ENCODE measurements around the gene SZRD1. TPM values are rescaled to one million over a fixed set of nuclear protein-coding genes. Genes with fewer than 3 reads are reported as not detected.

Gene SZRD1
- total RNA-seq, 1 donor from 2014 or later, result 198 TPM

DNA sequence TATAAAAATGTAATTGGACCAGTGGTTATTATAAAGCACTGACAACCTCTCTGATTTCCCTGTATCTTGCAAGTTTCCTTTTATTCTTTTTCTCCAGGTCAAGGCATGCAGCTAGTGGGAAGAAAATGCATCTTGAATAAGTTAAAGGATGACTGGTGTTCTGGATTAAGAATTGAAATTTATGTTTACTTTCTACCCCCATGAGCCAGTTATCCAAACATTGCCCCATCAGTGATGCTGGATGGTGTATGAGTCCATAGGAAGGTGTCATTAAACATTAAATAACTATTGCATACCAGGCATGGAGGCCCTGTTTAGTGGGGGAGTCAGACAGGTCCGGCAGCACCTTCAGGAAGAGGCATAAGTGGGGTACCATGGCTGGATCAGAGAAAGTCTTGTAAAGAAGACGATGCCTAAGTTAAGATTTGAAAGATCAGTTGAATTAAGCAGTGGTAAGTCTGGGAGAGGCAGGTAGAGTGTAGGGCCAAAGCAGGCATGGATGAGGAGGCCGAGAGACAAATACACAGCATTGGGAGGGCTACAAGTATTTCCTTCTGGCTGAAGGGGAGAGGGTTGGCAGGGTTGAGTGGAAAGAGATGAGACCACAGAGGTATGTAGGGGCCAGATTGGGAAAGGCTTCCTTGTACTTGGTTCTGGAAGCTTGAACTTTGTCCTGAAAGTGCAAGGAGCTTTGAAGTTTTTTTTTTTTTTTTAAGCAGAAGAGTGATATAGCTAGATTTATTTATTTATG lies 5.7 kb downstream of the SZRD1 start:
- Mint-ChIP-seq H3K9me3 (no peaks in the 10 kb centered on the region), H3K4me1 (ENCODE audit: low read depth) (peaks cover 56% of the 10 kb centered on the region), H3K27me3 (ENCODE audit: low read depth) (no peaks in the 10 kb centered on the region), H3K36me3 (ENCODE audit: low read depth) (peaks cover 56% of the 10 kb centered on the region), H3K27ac (peak overlapping the region; percentile 72), H3K4me3 (ENCODE audit: low read depth) (peak overlapping the region; percentile 37)
- no peak for DNase-seq (ENCODE audit: low spot score)
- intact Hi-C loops (cut with micrococcal nuclease), result loop anchor here (10.0 kb wide), 1 partner anchor 688 kb away; the partner anchor contains the start of gene PLEKHM2

DNA sequence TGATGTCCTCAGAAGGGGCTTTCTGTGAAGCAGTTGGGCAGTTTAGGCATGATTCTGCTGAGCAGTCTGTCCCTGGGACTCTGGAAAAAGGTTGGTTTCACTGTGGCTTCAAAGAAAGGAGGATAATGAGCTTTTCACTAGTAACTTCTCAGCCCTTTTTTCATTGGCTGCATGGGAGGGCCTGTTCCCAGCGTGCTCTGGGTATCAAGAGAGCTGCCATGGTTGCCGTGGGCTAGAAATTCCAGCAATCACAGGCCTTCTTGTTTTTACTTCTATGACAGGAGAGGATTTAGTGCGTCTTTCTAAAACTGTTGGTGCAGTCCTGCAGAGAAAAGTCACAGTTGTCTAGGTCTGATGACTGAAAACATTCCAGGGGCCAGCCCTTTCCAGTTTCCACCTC lies 7.2 kb downstream of the SZRD1 start:
- Mint-ChIP-seq H3K36me3 (ENCODE audit: low read depth) (peaks cover 43% of the 10 kb centered on the region), H3K27ac (peak overlapping the region; percentile 69), H3K4me3 (ENCODE audit: low read depth) (no peak overlapping the region)

DNA sequence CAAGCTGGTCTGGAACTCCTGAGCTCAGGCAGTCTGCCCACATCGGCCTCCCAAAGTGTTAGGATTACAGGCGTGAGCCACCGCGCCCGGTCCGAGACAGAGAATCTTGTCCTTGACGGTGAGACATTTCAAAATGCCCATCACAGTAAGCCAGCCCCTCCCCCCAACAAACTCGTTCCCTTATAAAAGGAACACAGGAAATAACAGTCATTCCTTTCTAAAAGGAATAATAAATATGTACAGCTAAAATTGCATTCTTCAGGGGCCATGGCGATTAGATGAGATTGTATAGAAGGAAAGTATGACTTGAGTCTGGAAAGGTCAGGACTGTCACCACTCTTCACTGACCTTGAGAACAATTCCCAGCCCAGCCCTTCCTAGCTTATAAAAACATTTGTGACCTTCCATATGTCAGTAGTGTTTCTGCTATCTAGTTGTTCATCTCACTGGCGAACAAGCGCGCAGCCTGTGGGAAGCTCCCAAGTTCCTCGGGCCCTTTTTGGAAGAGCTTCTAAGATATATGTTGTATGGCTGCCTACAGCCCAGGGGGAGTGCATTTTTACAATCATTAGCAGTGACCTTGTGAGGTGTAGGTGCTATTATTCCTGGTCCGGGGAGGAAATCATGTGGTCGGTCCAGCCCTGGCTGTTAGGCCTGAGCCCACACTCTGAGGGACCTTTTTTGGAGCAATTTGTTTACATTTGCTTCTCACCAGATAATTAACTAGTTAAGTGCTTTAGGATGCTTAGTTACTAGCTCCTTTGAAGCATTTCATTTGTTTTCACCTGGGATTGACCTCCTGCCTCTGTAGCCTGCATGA lies 8.7 kb downstream of the SZRD1 start:
- Mint-ChIP-seq H3K36me3 (ENCODE audit: low read depth) (peaks cover 41% of the 10 kb centered on the region), H3K4me3 (ENCODE audit: low read depth) (no peak overlapping the region), H3K27me3 (ENCODE audit: low read depth) (no peaks in the 10 kb centered on the region), H3K27ac (peak overlapping the region; percentile 63), H3K9me3 (no peaks in the 10 kb centered on the region), H3K4me1 (ENCODE audit: low read depth) (peaks cover 41% of the 10 kb centered on the region)
- intact Hi-C loops (cut with micrococcal nuclease), result loop anchor here (10.0 kb wide), 1 partner anchor 691 kb away; the partner anchor contains the start of gene PLEKHM2
- DNase-seq (ENCODE audit: low spot score), result no peak

More for the DNA sequence above, 7.2 kb downstream of the SZRD1 start:
- Mint-ChIP-seq H3K9me3 (no peaks in the 10 kb centered on the region), H3K27me3 (ENCODE audit: low read depth) (no peaks in the 10 kb centered on the region), H3K4me1 (ENCODE audit: low read depth) (peaks cover 47% of the 10 kb centered on the region)
- intact Hi-C loops (cut with micrococcal nuclease), result loop anchor here (10.0 kb wide), 1 partner anchor 689 kb away; the partner anchor contains the start of gene PLEKHM2
- no peak for DNase-seq (ENCODE audit: low spot score)

DNA sequence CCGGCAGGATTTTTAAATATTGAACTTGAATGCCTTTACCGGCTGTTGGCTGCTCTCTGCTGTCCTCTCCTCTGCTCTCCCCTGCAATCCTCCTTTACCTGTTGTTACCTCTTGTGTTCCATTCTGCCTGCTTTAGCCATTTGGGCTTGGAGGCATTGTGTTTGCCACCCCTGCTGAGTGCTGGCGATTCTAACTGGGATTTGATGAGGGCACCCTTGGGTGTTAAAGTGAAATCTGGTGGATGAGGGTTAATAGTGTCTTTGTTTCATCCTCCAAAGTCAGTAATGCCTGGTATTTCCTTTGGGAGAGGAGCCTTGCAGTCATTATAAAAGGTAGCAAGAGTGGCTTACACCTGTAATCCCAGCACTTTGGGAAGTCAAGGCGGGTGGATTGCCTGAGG lies 9.9 kb downstream of the SZRD1 start:
- Mint-ChIP-seq H3K27ac (no peak overlapping the region), H3K9me3 (no peaks in the 10 kb centered on the region), H3K36me3 (ENCODE audit: low read depth) (peaks cover 39% of the 10 kb centered on the region), H3K27me3 (ENCODE audit: low read depth) (no peaks in the 10 kb centered on the region), H3K4me1 (ENCODE audit: low read depth) (peaks cover 33% of the 10 kb centered on the region), H3K4me3 (ENCODE audit: low read depth) (no peak overlapping the region)
- DNase-seq (ENCODE audit: low spot score), result no peak
- intact Hi-C loops (cut with micrococcal nuclease), result loop anchor here (10.0 kb wide), 1 partner anchor 692 kb away; the partner anchor contains the start of gene PLEKHM2

DNA sequence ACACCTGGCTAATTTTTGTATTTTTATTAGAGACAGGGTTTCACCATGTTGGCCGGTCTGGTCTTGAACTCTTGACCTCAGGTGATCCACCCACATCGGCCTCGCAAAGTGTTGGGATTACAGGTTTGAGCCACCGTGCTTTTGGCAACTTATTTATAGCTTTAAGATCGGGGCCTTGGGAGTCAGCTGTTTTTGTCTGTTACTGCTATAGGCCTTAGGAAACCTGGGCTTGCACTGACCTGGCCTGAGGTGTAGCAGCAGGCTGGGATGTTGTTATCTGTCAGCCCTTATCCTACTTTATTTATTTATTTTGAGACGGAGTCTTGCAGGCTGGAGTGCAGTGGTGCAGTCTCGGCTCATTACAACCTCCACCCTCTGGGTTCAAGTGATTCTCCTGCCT lies 11.4 kb downstream of the SZRD1 start:
- no peak for DNase-seq (ENCODE audit: low spot score)
- Mint-ChIP-seq H3K9me3 (no peaks in the 10 kb centered on the region), H3K27ac (no peak overlapping the region), H3K27me3 (ENCODE audit: low read depth) (no peaks in the 10 kb centered on the region), H3K4me3 (ENCODE audit: low read depth) (no peak overlapping the region), H3K4me1 (ENCODE audit: low read depth) (peaks cover 22% of the 10 kb centered on the region), H3K36me3 (ENCODE audit: low read depth) (peaks cover 36% of the 10 kb centered on the region)
- intact Hi-C loops (cut with micrococcal nuclease), result loop anchor here (10.0 kb wide), 1 partner anchor 694 kb away; the partner anchor contains the start of gene PLEKHM2

DNA sequence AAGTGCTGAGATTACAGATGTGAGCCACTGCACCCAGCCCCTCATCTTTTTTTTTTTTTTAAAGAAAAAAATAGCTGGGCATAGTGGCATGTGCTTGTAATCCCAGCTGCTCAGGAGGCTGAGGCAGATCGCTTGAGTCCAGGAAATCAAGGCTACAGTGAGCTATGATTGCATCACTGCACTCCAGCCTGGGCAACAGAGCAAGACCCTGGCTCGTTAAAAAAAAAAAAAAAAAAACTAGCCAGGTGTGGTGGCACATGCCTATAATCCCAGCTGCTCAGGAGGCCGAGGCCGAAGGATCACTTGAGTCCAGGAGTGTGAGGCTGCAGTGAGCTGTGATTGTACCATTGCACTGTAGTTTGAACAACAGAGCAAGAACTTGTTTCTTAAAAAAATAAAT lies 13.8 kb downstream of the SZRD1 start:
- peaks cover 35% of the 10 kb centered on the region for H3K36me3 Mint-ChIP-seq (ENCODE audit: low read depth)
- intact Hi-C loops (cut with micrococcal nuclease), result no loop called here
- H3K9me3 Mint-ChIP-seq, result no peaks in the 10 kb centered on the region
- H3K27ac Mint-ChIP-seq, result no peak overlapping the region
- peaks cover 27% of the 10 kb centered on the region for H3K4me1 Mint-ChIP-seq (ENCODE audit: low read depth)
- H3K27me3 Mint-ChIP-seq (ENCODE audit: low read depth), result no peaks in the 10 kb centered on the region
- H3K4me3 Mint-ChIP-seq (ENCODE audit: low read depth), result no peak overlapping the region
- no peak for DNase-seq (ENCODE audit: low spot score)

DNA sequence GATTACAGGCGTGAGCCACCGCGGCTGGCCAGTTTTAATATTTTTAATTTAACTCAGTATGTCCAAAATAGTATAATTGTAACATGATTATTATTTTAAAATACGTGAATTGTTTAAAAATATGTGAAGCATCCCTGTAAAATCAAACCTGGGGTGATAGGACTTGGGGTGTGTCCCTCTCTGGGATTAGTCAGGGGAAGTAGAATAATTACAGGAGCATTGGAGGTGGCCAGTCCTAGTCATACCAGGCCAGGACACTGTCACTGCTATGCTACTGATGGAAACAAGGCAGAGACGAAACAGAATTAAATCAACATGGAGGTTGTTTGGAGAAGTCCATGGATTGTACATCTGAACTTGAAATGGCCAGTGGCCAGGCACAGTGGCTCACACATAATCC lies 16.8 kb downstream of the SZRD1 start:
- DNase-seq (ENCODE audit: low spot score), result no peak
- Mint-ChIP-seq H3K27me3 (ENCODE audit: low read depth) (no peaks in the 10 kb centered on the region), H3K4me1 (ENCODE audit: low read depth) (peaks cover 38% of the 10 kb centered on the region), H3K27ac (peak overlapping the region; percentile 68), H3K4me3 (ENCODE audit: low read depth) (no peak overlapping the region), H3K36me3 (ENCODE audit: low read depth) (peaks cover 28% of the 10 kb centered on the region), H3K9me3 (no peaks in the 10 kb centered on the region)
- intact Hi-C loops (cut with micrococcal nuclease), result no loop called here

DNA sequence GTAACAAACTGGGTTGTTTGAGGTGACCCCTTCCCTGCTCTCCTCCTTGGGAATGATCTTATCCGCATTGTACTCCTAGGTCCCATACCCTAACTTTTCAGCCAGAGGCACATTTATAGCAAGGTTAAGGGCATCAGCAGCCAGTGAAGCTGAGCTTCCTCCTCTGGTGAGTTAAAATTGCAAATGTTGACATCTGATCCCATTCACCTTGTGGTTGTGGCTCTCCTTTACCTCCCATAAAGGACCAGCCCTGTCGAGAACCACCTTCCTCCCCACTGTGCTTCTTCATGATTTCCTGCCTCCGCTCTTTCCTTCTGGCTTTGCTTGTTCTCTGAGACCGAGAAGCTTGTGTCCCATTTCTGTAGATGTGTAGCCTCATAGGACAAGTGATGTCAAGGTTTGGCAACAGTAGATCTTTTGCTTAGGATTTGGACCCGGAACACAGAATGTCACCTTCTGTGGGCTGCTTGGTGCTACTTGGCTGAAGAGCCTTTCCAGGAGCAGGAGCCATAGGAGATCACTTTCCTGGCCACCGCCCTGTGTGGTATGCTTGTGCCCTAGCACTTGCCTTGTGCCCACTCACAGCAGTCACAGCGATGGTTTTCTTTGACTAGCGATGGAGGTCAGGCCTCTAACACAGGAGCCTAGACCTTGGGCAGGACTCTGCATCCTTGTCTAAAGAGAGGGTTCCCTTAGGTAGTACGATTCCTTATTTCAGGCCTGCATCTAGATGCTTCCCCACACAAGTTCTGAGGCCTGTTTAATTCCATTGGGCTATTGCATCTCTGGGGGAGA lies 18.8 kb downstream of the SZRD1 start:
- intact Hi-C loops (cut with micrococcal nuclease), result loop anchor here (2.0 kb wide), 1 partner anchor 17 kb away; no protein-coding TSS in a partner anchor
- DNase-seq (ENCODE audit: low spot score), result no peak
- H3K4me3 Mint-ChIP-seq (ENCODE audit: low read depth), result no peak overlapping the region
- H3K27me3 Mint-ChIP-seq (ENCODE audit: low read depth), result no peaks in the 10 kb centered on the region
- no peaks in the 10 kb centered on the region for H3K9me3 Mint-ChIP-seq
- H3K36me3 Mint-ChIP-seq (ENCODE audit: low read depth), result peaks cover 28% of the 10 kb centered on the region
- H3K4me1 Mint-ChIP-seq (ENCODE audit: low read depth), result peaks cover 47% of the 10 kb centered on the region
- H3K27ac Mint-ChIP-seq, result peak overlapping the region; percentile 35

DNA sequence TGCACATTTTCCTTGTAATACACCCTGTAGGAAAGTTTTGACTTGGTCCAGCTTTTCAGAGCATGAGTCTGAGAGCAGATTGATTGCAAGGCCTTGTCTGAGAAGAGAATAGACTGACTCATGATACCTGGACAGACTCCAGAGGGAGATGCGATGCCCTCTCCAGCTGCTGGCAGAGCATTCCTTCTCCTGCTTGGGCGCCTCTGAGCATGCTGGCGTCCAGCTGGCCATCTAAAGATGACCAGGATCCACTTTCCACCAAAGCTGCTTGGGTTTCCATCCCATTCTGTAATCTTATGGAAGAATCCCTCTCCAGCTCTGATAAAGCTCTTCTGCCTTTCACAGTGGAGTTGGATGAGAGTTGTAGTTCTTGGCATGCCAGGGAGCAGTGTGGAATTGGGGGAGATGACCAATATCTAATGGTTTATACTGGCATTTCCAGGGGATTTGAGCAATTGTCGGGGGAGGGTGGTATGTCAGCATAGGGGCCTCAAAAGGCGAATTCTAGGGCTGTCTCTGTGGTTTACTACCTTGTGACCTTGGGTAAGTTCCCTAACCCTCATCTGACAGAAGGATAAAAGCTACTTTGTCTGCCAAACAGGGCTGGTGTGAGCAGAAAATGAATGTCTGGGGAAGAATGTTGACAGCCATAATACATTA lies 19.5 kb downstream of the SZRD1 start:
- H3K4me3 Mint-ChIP-seq (ENCODE audit: low read depth), result peak overlapping the region; percentile 51
- H3K9me3 Mint-ChIP-seq, result no peaks in the 10 kb centered on the region
- H3K27me3 Mint-ChIP-seq (ENCODE audit: low read depth), result no peaks in the 10 kb centered on the region
- intact Hi-C loops (cut with micrococcal nuclease), result loop anchor here (2.0 kb wide), 1 partner anchor 18 kb away; no protein-coding TSS in a partner anchor
- H3K36me3 Mint-ChIP-seq (ENCODE audit: low read depth), result peaks cover 30% of the 10 kb centered on the region
- DNase-seq (ENCODE audit: low spot score), result no peak
- peaks cover 55% of the 10 kb centered on the region for H3K4me1 Mint-ChIP-seq (ENCODE audit: low read depth)
- peak overlapping the region; percentile 35 for H3K27ac Mint-ChIP-seq

DNA sequence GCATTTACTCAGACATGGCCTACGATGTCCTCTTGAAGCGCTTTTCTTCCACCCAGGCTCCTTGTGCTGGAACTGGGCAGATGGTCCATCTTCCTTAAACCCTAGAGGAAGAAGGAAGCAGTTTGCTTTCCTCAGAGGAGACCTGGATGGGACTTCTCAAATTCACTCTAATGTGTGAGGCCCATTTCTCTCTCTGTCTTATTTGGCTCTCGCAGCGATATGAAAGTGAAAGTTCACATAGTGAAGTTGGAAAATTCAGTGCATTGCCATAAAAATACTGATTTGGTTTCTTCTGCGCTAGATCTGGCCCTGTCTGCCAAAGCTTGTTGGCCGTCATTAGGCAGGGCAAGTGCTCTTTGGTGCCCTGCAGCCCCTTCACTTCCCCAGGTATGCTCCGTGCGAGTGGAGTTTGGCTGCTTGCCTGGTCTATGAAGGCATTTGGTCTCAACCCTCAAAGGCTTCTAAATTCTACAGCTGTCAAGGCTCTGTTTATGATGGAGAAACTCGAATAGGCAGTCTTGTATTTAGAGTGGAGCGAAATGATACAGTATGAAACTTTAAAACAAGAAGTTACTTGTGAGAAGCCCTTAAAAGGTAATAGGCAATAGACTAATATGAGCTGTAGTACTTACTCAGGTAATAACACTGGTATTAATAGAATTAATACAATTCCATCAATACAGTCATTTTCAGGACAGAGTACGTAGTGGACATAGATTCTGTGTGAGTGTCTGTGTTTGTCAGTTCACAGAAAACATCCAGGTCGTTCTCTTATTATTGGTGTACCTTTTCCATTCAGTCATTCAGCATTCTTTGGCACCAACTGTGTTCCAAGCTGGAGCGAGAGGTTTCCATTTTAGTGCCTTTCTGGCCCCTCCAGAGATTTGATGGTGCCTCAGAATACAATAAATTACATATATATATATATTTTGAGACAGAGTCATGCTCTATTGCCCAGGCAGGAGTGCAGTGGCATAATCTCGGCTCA lies 20.5 kb downstream of the SZRD1 start:
- Mint-ChIP-seq H3K36me3 (ENCODE audit: low read depth) (peaks cover 33% of the 10 kb centered on the region), H3K4me1 (ENCODE audit: low read depth) (peaks cover 63% of the 10 kb centered on the region), H3K27me3 (ENCODE audit: low read depth) (no peaks in the 10 kb centered on the region), H3K9me3 (no peaks in the 10 kb centered on the region), H3K27ac (peak overlapping the region; percentile 51), H3K4me3 (ENCODE audit: low read depth) (peak overlapping the region; percentile 59)
- intact Hi-C loops (cut with micrococcal nuclease), result loop anchor here (2.0 kb wide), 1 partner anchor 19 kb away; no protein-coding TSS in a partner anchor
- no peak for DNase-seq (ENCODE audit: low spot score)

DNA sequence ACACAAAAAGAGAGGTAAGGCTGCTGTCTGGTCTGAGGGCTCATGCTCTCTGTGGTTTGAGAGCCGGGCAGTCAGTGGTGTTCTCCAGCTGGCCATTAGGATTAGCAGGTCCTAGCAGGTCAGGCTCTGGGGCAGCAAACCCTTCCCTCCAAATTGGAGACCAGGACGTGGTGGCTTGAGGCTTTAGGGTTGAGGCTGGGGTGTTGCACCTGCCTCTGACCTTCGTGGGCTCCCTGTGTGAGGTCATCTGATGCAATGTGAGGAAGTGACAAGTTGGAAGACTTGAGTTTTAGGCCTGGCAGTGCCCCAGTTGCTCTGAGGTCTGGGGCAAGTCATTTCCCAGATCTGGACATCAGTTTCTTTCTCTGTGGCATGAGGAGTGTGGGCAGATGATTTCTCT lies 24.4 kb downstream of the SZRD1 start:
- H3K27ac Mint-ChIP-seq, result peak overlapping the region; percentile 83
- no peaks in the 10 kb centered on the region for H3K9me3 Mint-ChIP-seq
- H3K4me1 Mint-ChIP-seq (ENCODE audit: low read depth), result peaks cover 53% of the 10 kb centered on the region
- H3K4me3 Mint-ChIP-seq (ENCODE audit: low read depth), result no peak overlapping the region
- H3K27me3 Mint-ChIP-seq (ENCODE audit: low read depth), result no peaks in the 10 kb centered on the region
- peaks cover 48% of the 10 kb centered on the region for H3K36me3 Mint-ChIP-seq (ENCODE audit: low read depth)
- intact Hi-C loops (cut with micrococcal nuclease), result no loop called here
- DNase-seq (ENCODE audit: low spot score), result no peak
